HCT116 (cell line): ENCODE data around the gene CTNNA1. TPM values are rescaled to one million over a fixed set of nuclear protein-coding genes. Genes with fewer than 3 reads are reported as not detected.

Experiments
- ATAC-seq: fragments of 200-7000 bp; cut with Tn5 transposase; 2 replicates; pipeline ENCODE4 v1.9.1; 2020; ENCODE audit warnings: mild to moderate bottlenecking, moderate library complexity
- BruUV-seq: library from RNA; stranded (reverse); fragments of 400-500 nt; replicated peaks from 2 replicates; lab custom pipeline; 2021; lab: Mats Ljungman, UMichigan
- CTCF ChIA-PET: fragments of 300-600 bp; sonication (Branson Sonifier 250); formaldehyde crosslinking; loops from one replicate; lab custom pipeline; 2021; ENCODE audit warnings: antibody characterized with exemption; lab: Charles Lee
- POLR2A ChIA-PET: fragments of 300-600, 350-600 bp; sonication (Branson Sonifier 250); formaldehyde crosslinking; loops from one replicate; lab custom pipeline; 2021; ENCODE audit warnings: antibody characterized with exemption; lab: Charles Lee
- RAD21 ChIA-PET, 2 experiments: fragments of 300-600 bp; sonication (Branson Sonifier 250); formaldehyde crosslinking; loops; one replicate each; lab custom pipeline; 2023; ENCODE audit warnings: low total read pairs in 2 of 2; ENCODE audit not compliant: uncharacterized antibody in 2 of 2, unreplicated experiment in 2 of 2, low non-redundant PET in 1 of 2; lab: Charles Lee
- DNase-seq: peaks from one replicate; pipeline ENCODE4 v3.0.0-alpha.2; 2010; ENCODE audit warnings: low read depth, low spot score
- H2AFZ ChIP-seq: fragments of 200-600 bp; shearing (Covaris generic), sonication (generic); 2 replicates; pipeline ENCODE4 v1.6.1; 2017; ENCODE audit warnings: low read depth, mixed run types, mixed read lengths, antibody characterized with exemption, low read length; ENCODE audit not compliant: poor library complexity, severe bottlenecking
- H3K27ac ChIP-seq: 2 replicates; pipeline ENCODE4 v1.5.1; 2012; ENCODE audit warnings: low read depth, low read length
- H3K27me3 ChIP-seq: fragments of 200-600 bp; sonication (generic); 2 replicates; pipeline ENCODE4 v1.6.1; 2016; ENCODE audit warnings: mixed run types, low read length, mixed read lengths; ENCODE audit not compliant: insufficient read depth
- H3K36me3 ChIP-seq, 2 experiments: fragments of 200-500 bp in 1 of 2; fragments of 200-600 bp in 1 of 2; sonication (Bioruptor generic) in 1 of 2; sonication (generic) in 1 of 2; 2 replicates each; pipeline versions ENCODE4 v1.5.1 to v1.6.1; 2014 to 2016; ENCODE audit warnings: low read length in 2 of 2, inconsistent platforms in 1 of 2, mixed read lengths in 1 of 2, mixed run types in 1 of 2; ENCODE audit not compliant: insufficient read depth in 2 of 2, control insufficient read depth in 1 of 2
- H3K4me1 ChIP-seq, 2 experiments: fragments of 200-600 bp in 1 of 2; sonication (generic) in 1 of 2; 2 replicates each; pipeline versions ENCODE4 v1.5.1 to v1.6.1; 2012 to 2017; ENCODE audit warnings: low read length in 2 of 2, inconsistent platforms in 1 of 2, mild to moderate bottlenecking in 1 of 2, mixed read lengths in 1 of 2, mixed run types in 1 of 2, moderate library complexity in 1 of 2; ENCODE audit not compliant: insufficient read depth in 2 of 2, control insufficient read depth in 1 of 2
- H3K4me2 ChIP-seq: fragments of 200-600 bp; sonication (generic); 2 replicates; pipeline ENCODE4 v1.6.1; 2017; ENCODE audit warnings: mixed run types, low read length, mixed read lengths
- H3K4me3 ChIP-seq, 2 experiments: fragments of 200-600 bp in 1 of 2; sonication (generic) in 1 of 2; replicated peaks in 1 of 2; 2 replicates each; pipeline ENCODE4 v1.5.1; 2011 to 2016; ENCODE audit warnings: low read length in 2 of 2, control low read depth in 1 of 2, low read depth in 1 of 2, mild to moderate bottlenecking in 1 of 2, mixed read lengths in 1 of 2, mixed run types in 1 of 2
- H3K79me2 ChIP-seq: fragments of 200-600 bp; sonication (generic); 2 replicates; pipeline ENCODE4 v1.6.1; 2017; ENCODE audit warnings: mild to moderate bottlenecking, mixed run types, low read length, moderate library complexity, mixed read lengths; ENCODE audit not compliant: insufficient read depth
- H3K9ac ChIP-seq: fragments of 200-600 bp; sonication (generic); 2 replicates; pipeline ENCODE4 v1.6.1; 2016; ENCODE audit warnings: low read length, mixed read lengths
- H3K9me2 ChIP-seq: fragments of 200-600 bp; sonication (generic), shearing (Covaris generic); 2 replicates; pipeline ENCODE4 v1.6.1; 2017; ENCODE audit warnings: mixed run types, mild to moderate bottlenecking, moderate library complexity; ENCODE audit not compliant: insufficient read depth
- H3K9me3 ChIP-seq, 2 experiments: fragments of 200-500 bp in 1 of 2; fragments of 200-600 bp in 1 of 2; sonication (Bioruptor generic) in 1 of 2; sonication (generic) in 1 of 2; 2 replicates each; pipeline ENCODE4 v1.6.1; 2014 to 2017; ENCODE audit warnings: low read length in 2 of 2, mixed read lengths in 2 of 2, inconsistent platforms in 1 of 2, low read depth in 1 of 2, mild to moderate bottlenecking in 1 of 2, mixed run types in 1 of 2, moderate library complexity in 1 of 2; ENCODE audit not compliant: control insufficient read depth in 1 of 2, insufficient read depth in 1 of 2
- H4K20me1 ChIP-seq: fragments of 200-600 bp; sonication (generic), shearing (Covaris generic); 2 replicates; pipeline ENCODE4 v1.6.1; 2017; ENCODE audit warnings: mixed run types, mild to moderate bottlenecking, moderate library complexity; ENCODE audit not compliant: insufficient read depth
- ATF3 ChIP-seq: IDR thresholded peaks from 2 replicates; pipeline ENCODE4 v1.6.1; 2012
- CTCF ChIP-seq, 3 experiments: fragments of 200-600 bp in 1 of 3; sonication (generic) in 1 of 3; IDR thresholded peaks in 2 of 3; conservative IDR thresholded peaks in 1 of 3; 2 replicates each; pipeline ENCODE4 v1.5.1; 2012 to 2017; ENCODE audit warnings: low read depth in 2 of 3, low read length in 2 of 3, antibody characterized with exemption in 1 of 3, borderline replicate concordance in 1 of 3, control low read depth in 1 of 3, mild to moderate bottlenecking in 1 of 3, mixed read lengths in 1 of 3, mixed run types in 1 of 3, moderate library complexity in 1 of 3; ENCODE audit not compliant: insufficient read depth in 1 of 3
- EGR1 ChIP-seq: IDR thresholded peaks from 2 replicates; pipeline ENCODE4 v1.6.1; 2012; ENCODE audit warnings: low read depth
- ELF1 ChIP-seq: IDR thresholded peaks from 2 replicates; pipeline ENCODE4 v1.6.1; 2012; ENCODE audit warnings: low read depth, borderline replicate concordance
- EZH2 ChIP-seq: fragments of 200-600 bp; sonication (generic); IDR thresholded peaks from 2 replicates; pipeline ENCODE4 v1.6.1; 2017; ENCODE audit warnings: antibody characterized with exemption, mixed run types
- EZH2phosphoT487 ChIP-seq: fragments of 200-600 bp; IDR thresholded peaks from 2 replicates; pipeline ENCODE4 v1.6.1; 2018; ENCODE audit warnings: antibody characterized with exemption, borderline replicate concordance
- FOSL1 ChIP-seq: IDR thresholded peaks from 2 replicates; pipeline ENCODE4 v1.6.1; 2012; ENCODE audit warnings: low read depth
- POLR2AphosphoS5 ChIP-seq: IDR thresholded peaks from 2 replicates; pipeline ENCODE4 v1.6.1; 2011; ENCODE audit warnings: mild to moderate bottlenecking, low read depth, low read length, moderate library complexity
- RAD21 ChIP-seq: IDR thresholded peaks from 2 replicates; pipeline ENCODE4 v1.6.1; 2012; ENCODE audit warnings: low read depth, mild to moderate bottlenecking
- SIN3A ChIP-seq: IDR thresholded peaks from 2 replicates; pipeline ENCODE4 v1.6.1; 2012; ENCODE audit warnings: low read depth
- SRF ChIP-seq: IDR thresholded peaks from 2 replicates; pipeline ENCODE4 v1.6.1; 2012; ENCODE audit warnings: low read depth
- intact Hi-C: fragments of 100-400 bp; cut with micrococcal nuclease; formaldehyde crosslinking; loops from 2 replicates; pipeline ENCODE4 v1.10.0; 2022
- total RNA-seq: library from RNA; stranded (reverse); gene quantifications from one replicate; pipeline ENCODE4 v1.2.1, GENCODE V29; 2021; ENCODE audit not compliant: unreplicated experiment

CTNNA1 gene
- total RNA-seq, 1 experiment from 2014 or later = 313 TPM

DNA sequence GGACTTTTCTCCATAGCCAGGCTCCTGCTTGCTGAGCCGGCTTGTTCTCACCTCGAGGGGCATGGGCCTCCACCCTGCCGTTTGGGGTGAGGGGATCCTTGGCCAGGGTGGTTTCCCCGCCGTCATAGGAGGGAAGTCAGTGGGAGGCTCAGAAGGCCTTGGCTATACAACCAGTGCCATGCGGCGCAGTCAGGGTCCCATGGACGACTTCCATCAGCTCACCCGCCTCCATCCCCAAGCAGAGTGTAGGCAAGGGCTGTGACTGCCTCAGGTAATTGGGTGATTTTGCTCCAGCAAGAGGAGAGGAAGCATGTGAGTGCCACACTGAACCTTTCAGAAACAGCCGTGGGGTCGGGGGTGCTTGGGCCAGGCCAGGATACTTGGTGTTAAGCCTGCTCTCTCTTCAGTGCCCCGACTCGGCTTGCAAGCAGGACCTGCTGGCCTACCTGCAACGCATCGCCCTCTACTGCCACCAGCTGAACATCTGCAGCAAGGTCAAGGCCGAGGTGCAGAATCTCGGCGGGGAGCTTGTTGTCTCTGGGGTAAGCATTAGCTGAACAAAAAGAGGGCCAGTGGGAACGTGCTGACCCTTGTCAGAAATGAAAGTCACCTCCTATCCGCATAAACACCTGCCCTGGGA is 179.1 kb downstream of the CTNNA1 start:
- intact Hi-C loops = loop anchor here (5.0 to 10.0 kb wide), 2 partner anchors 290 to 333 kb away; no protein-coding TSS in a partner anchor
- DNase-seq = no peak
- ChIA-PET RAD21 (interaction anchor here in 1 of 2 experiments (0.5 kb wide), 1 partner anchor 295 kb away, joined by 3 read pairs; no protein-coding TSS in a partner anchor), CTCF (no interaction called here), POLR2A (no interaction called here)
- ATAC-seq = peak; percentile 49
- Histone ChIP-seq H3K4me2 (no peak overlapping the region), H3K36me3 (peaks cover 35 to 41% of the 10 kb centered on the region in 2 experiments), H3K9me3 (no peaks in the 10 kb centered on the region), H3K27me3 (no peaks in the 10 kb centered on the region), H3K9me2 (no peaks in the 10 kb centered on the region), H3K27ac (no peak overlapping the region), H3K79me2 (no peaks in the 10 kb centered on the region), H4K20me1 (no peaks in the 10 kb centered on the region), H3K9ac (no peak overlapping the region), H2AFZ (no peak overlapping the region), H3K4me1 (no peaks in the 10 kb centered on the region), H3K4me3 (no peak overlapping the region)
- no TSS peak for BruUV-seq
- no peak for TF ChIP-seq FOSL1
- peak; percentile 20 to 41 (median 37); a peak in 5 of 6 replicates for TF ChIP-seq CTCF (IDR thresholded peaks at IDR 0.05 in 2 of 3, conservative IDR thresholded peaks at IDR 0.05 in 1 of 3; ENCODE audit: borderline replicate concordance in 1 of 3, insufficient read depth in 1 of 3, low read depth in 2 of 3, low read length in 2 of 3)
- TF ChIP-seq RAD21 = peak; percentile 43

DNA sequence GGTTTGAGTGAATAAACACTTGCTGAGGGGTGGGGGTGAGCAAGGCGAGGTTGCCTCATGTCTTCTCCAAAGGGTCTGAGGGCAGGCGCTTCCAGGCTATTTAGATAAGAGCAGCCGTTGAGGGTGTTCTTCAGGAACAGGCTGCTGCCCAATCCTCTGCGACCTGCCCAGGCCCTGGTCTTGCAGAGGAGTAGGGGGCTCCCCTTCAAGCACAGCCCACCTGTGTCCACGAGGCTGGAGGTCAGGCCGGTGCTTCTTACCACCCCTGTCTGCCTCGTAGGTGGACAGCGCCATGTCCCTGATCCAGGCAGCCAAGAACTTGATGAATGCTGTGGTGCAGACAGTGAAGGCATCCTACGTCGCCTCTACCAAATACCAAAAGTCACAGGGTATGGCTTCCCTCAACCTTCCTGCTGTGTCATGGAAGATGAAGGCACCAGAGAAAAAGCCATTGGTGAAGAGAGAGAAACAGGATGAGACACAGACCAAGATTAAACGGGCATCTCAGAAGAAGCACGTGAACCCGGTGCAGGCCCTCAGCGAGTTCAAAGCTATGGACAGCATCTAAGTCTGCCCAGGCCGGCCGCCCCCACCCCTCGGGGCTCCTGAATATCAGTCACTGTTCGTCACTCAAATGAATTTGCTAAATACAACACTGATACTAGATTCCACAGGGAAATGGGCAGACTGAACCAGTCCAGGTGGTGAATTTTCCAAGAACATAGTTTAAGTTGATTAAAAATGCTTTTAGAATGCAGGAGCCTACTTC is 180.5 kb downstream of the CTNNA1 start:
- no peak overlapping the region for H3K4me3 ChIP-seq
- H3K79me2 ChIP-seq = no peaks in the 10 kb centered on the region
- intact Hi-C loops = loop anchor here (5.0 to 10.0 kb wide), 2 partner anchors 291 to 331 kb away; no protein-coding TSS in a partner anchor
- ChIA-PET RAD21 (no interaction called here), POLR2A (no interaction called here), CTCF (no interaction called here)
- DNase-seq (no peak), ATAC-seq (no peak)
- H3K27me3 ChIP-seq = no peaks in the 10 kb centered on the region
- H3K9me3 ChIP-seq = no peaks in the 10 kb centered on the region
- TF ChIP-seq EZH2phosphoT487 = no peak
- TF ChIP-seq ELF1 = no peak
- TF ChIP-seq EGR1 = no peak
- TF ChIP-seq SIN3A = no peak
- TF ChIP-seq SRF = no peak
- no peak for TF ChIP-seq RAD21
- TF ChIP-seq POLR2AphosphoS5 = no peak
- TF ChIP-seq ATF3 = no peak
- no peak for TF ChIP-seq EZH2
- H3K9me2 ChIP-seq = no peaks in the 10 kb centered on the region
- no peak overlapping the region for H3K27ac ChIP-seq
- H3K4me2 ChIP-seq = no peak overlapping the region
- BruUV-seq = no TSS peak
- no peaks in the 10 kb centered on the region for H3K4me1 ChIP-seq
- no peaks in the 10 kb centered on the region for H4K20me1 ChIP-seq
- H2AFZ ChIP-seq = no peak overlapping the region
- H3K9ac ChIP-seq = no peak overlapping the region
- H3K36me3 ChIP-seq = peaks cover 34 to 35% of the 10 kb centered on the region in 2 experiments
